AG04449 (cell line): Measurements from ENCODE around the gene RIPK1.
A peak's percentile ranks its signal among the peaks of the same experiment; 100 is the strongest.
"Not testable (repeated sequence)": the region's sequence is repeated elsewhere in the genome, so short reads cannot be mapped to it uniquely, and the experiment has no call there.

Experiments used
- CTCF ChIA-PET: fragments of 350-600 bp; formaldehyde crosslinking; extraction: SDS; loops from one replicate; lab custom pipeline; 2021; ENCODE audit warnings: antibody characterized with exemption; lab: Yijun Ruan, JAX
- POLR2A ChIA-PET: fragments of 400-600, 350-600 bp; formaldehyde crosslinking; extraction: SDS; loops from one replicate; lab custom pipeline; 2020; ENCODE audit warnings: antibody characterized with exemption, inconsistent platforms; lab: Yijun Ruan, JAX
- DNase-seq: peaks from one replicate; pipeline ENCODE4 v3.0.0-alpha.2; 2010; ENCODE audit warnings: low read depth, low spot score
- H3K4me3 ChIP-seq: 2 replicates; pipeline ENCODE4 v1.5.1; 2011; ENCODE audit warnings: low read depth, mild to moderate bottlenecking, control low read depth, low read length
- TF ChIP-seq, protein P1 (sequence below): IDR thresholded peaks from one replicate; pipeline ENCODE4 v1.5.1; 2011; ENCODE audit warnings: mild to moderate bottlenecking, moderate library complexity, low read length, control low read depth, inconsistent platforms; ENCODE audit not compliant: insufficient read depth; ENCODE audit errors: missing control alignments

The RIPK1 gene

DNA sequence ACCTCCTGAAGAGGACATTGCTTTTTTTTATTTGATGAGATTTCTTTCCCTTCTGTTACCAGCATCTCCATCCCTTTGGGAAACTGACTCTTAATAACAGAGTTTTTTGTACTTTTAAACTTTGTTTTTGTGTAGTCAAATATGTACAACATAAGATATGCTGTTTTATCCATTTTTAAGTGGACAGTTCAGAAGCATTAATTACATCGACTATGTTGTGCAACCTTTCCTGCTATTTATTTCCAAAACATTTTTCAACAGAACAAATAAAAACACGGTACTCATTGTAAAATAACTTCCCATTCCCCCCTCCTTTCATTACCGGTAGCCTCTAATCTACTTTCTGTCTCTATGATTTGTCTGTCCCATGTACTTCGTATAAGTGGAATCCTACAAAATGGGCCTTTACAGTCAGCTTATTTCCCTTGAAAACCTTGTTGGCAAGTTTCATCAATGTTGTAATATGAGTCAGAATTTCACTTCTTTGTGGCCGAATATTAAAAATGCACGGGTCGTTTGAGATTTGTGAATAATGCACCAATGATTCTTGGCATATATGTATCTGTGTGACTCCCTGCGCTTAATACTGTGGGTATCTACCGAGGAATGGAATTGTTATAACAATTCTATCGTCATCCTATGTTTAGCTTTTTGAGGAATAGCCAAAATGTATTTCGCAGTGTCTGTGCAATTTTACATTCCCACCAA lies 11.1 kb upstream of the RIPK1 start:
- TF ChIP-seq, protein P1, sequence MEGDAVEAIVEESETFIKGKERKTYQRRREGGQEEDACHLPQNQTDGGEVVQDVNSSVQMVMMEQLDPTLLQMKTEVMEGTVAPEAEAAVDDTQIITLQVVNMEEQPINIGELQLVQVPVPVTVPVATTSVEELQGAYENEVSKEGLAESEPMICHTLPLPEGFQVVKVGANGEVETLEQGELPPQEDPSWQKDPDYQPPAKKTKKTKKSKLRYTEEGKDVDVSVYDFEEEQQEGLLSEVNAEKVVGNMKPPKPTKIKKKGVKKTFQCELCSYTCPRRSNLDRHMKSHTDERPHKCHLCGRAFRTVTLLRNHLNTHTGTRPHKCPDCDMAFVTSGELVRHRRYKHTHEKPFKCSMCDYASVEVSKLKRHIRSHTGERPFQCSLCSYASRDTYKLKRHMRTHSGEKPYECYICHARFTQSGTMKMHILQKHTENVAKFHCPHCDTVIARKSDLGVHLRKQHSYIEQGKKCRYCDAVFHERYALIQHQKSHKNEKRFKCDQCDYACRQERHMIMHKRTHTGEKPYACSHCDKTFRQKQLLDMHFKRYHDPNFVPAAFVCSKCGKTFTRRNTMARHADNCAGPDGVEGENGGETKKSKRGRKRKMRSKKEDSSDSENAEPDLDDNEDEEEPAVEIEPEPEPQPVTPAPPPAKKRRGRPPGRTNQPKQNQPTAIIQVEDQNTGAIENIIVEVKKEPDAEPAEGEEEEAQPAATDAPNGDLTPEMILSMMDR, result no peak
- no peak overlapping the region for H3K4me3 ChIP-seq
- no peak for DNase-seq
- POLR2A ChIA-PET, result no interaction called here
- CTCF ChIA-PET, result interaction anchor here (0.6 to 7.4 kb wide), 14 partner anchors 9 to 319 kb away, joined by 3 to 69 read pairs (median 5); partner anchors contain the start of gene NQO2

DNA sequence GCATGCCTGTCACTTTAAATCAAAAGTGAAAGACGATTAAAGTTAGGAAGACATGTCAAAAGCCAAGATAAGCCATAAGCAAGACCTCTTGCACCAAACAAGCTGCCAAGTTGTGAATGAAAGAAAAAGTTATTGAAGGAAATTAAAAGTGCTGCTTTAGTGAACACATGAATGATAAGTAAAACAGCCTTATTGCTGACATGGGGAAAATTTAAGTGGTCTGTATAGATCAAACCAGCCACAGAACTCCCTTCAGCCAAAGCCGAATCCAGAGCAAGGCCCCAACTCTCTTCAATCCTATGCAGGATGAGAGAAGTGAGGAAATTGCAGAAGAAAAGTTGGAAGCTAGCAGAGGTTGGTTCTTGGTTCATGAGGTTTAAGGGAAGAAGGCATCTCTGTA lies 9.3 kb upstream of the RIPK1 start:
- no peak overlapping the region for H3K4me3 ChIP-seq
- CTCF ChIA-PET, result interaction anchor here (0.8 to 5.1 kb wide), 11 partner anchors 39 to 268 kb away, joined by 3 to 36 read pairs (median 8); partner anchors contain the start of genes NQO2 and SERPINB1
- POLR2A ChIA-PET, result no interaction called here
- TF ChIP-seq, protein P1, result no peak
- DNase-seq, result no peak

DNA sequence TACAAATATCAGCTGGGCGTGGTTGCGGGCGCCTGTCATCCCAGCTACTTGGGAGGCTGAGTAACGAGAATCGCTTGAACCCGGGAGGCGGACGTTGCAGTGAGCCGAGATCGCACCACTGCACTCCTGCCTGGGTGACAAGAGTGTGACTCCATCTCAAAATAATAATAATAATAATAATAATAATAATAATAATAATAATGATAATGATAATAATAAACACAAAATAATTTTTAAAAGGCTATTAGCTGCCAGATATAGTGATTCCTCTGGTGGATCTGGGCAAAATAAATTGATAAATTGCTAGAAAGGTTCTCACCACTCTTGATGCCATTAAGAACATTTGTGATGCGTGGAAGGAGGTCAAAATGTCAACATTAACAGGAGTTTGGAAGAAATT lies 8.2 kb upstream of the RIPK1 start:
- H3K4me3 ChIP-seq, POLR2A ChIA-PET, DNase-seq: not testable (repeated sequence)
- CTCF ChIA-PET, result interaction anchor here (0.6 to 5.1 kb wide), 8 partner anchors 59 to 110 kb away, joined by 3 to 36 read pairs (median 8); partner anchors contain the start of gene NQO2

DNA sequence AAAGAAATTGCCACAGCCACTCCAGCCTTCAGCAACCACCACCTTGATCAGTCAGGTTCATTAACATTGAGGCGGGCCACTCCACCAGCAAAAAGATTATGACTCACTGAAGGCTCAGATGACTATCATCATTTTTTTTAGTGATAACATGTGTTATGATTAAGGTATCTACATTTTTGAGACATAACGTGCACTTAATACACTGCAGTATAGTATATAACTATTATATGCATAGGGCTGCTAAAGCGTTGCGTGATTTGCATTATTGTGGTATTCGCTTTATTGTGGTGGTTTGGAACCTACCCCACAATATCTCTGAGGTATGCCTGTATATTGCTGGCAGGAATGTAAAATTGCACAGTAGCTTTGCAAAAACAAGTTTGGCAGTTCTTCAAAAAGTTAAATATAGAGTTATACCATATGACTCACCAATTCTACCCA lies 6.8 kb upstream of the RIPK1 start:
- DNase-seq, result peak; percentile 67
- CTCF ChIA-PET, result interaction anchor here (1.0 to 2.0 kb wide), 3 partner anchors 60 to 109 kb away, joined by 6 to 7 read pairs (median 6); no protein-coding TSS in a partner anchor
- TF ChIP-seq, protein P1, result peak; percentile 20
- POLR2A ChIA-PET, result interaction anchor here (0.6 kb wide), 1 partner anchor 71 kb away, joined by 3 read pairs; no protein-coding TSS in a partner anchor
- H3K4me3 ChIP-seq, result no peak overlapping the region

DNA sequence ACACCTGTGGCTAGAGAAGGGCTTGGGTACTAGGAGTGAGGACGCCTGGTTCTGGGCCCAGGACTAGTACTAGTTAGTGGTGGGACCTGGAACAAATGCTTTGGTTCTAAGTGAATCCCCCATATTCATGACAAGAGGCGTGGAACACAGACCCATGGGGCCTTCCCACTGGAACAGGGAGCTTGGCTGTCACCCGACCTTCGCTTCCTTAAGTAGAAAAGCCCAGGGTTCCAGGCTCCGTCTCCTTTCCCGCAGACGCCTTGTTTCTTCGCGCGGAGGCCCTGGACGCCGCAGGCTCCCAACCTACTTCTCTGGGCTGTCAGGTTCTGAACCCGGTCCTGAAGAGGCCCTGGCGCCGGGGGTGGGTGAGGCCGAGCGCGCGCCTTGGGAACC lies 5.0 kb upstream of the RIPK1 start:
- H3K4me3 ChIP-seq, result peak overlapping the region; percentile 73
- POLR2A ChIA-PET, result interaction anchor here (0.7 to 1.3 kb wide), 9 partner anchors 10 to 222 kb away, joined by 3 to 5 read pairs (median 4); partner anchors contain the start of genes NQO2 and SERPINB1
- DNase-seq, result not testable (repeated sequence)
- CTCF ChIA-PET, result interaction anchor here (0.8 to 2.0 kb wide), 8 partner anchors 10 to 111 kb away, joined by 3 to 6 read pairs (median 3); no protein-coding TSS in a partner anchor

DNA sequence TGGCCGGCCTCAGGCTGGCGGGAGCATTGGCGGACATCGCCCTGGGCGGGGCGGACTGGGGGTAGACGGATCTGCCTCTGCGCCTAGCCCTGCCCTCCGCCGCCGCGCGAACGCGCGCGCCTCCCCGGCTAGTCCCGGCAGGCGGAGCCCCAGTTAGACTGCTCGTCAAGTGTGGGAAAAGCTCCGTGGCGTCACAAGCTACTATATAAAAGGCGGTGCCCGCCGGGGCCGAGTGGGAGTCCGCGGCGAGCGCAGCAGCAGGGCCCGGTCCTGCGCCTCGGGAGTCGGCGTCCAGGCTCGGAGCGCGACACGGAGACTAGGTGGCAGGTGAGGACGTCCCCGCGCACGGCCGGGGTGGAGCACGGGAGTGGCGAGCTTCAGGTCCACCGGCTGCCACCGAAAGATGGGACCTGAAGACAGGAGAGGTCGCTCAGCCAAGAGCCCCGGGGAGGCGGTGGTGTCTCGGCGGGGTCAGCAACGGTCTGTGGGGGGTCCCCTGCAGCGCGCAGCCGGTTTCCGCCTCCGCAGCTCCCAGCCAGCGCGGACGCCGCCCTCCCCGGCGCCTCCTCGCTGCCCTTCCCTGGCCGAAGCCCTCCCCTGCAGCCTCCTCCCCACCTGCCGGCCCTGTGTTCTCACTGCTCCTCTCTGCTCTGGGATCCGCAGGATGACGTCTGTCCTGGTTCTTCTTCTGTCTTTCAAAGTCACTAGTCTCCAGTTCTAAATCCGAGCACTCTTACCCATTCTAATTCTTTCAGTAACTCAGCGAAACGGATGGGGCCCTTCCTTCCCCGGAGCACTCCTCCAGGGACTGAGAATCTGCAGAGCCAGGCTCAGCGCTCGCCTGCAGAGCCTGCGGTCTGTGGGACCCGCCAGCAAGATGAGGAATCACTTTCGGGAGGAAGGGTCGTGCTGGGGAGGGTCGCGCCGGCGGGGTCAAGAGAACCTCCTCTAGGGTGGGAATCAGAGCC lies 4.3 kb upstream of the RIPK1 start:
- ChIA-PET CTCF (interaction anchor here (0.8 to 1.8 kb wide), 7 partner anchors 9 to 107 kb away, joined by 3 to 4 read pairs (median 3); no protein-coding TSS in a partner anchor), POLR2A (interaction anchor here (0.7 to 1.3 kb wide), 9 partner anchors 9 to 222 kb away, joined by 3 to 5 read pairs (median 4); partner anchors contain the start of genes NQO2 and SERPINB1)
- no peak for DNase-seq
- TF ChIP-seq, protein P1, result peak; percentile 9
- peak overlapping the region; percentile 73 for H3K4me3 ChIP-seq
